HTR-8/SVneo (cell line): ENCODE measurements around the gene TBC1D5.
"Not testable (repeated sequence)": the region's sequence is repeated elsewhere in the genome, so short reads cannot be mapped to it uniquely, and the experiment has no call there.

ENCODE experiments used
- DNase-seq: peaks from one replicate; pipeline ENCODE4 v3.0.0; 2011; ENCODE audit warnings: low spot score, mixed read lengths; ENCODE audit not compliant: insufficient read length
- FAIRE-seq: peaks from 2 replicates; lab custom pipeline; 2011; peaks lifted over from hg19 to GRCh38; lab: Jason Lieb, UNC

TBC1D5 gene

GRCh38 chr3:17508180-17508752 lies 234.2 kb downstream of the TBC1D5 start:
- DNase-seq: no peak
- FAIRE-seq: no peak

GRCh38 chr3:17507480-17507879 lies 235.0 kb downstream of the TBC1D5 start:
- FAIRE-seq (no peak), DNase-seq (no peak)

DNA sequence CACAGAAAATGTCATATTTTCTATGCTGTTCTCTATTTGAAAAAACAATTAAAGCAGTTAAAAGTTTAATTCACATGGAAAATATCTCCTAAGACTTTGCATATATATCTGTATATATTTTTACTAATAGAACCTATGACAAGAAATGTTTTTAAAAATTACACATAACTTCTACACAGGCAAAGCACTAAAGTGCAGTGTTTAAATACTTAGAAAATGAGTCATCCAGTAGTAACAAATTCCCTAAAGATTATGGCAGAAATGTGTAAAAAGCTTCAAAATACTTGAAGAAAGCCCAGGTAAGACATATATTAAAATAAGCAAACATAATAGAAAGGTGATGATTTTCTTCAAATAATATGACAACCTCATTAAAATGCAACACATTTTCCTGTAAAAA lies 236.6 kb downstream of the TBC1D5 start:
- DNase-seq: peak; percentile 7
- FAIRE-seq: no peak

DNA sequence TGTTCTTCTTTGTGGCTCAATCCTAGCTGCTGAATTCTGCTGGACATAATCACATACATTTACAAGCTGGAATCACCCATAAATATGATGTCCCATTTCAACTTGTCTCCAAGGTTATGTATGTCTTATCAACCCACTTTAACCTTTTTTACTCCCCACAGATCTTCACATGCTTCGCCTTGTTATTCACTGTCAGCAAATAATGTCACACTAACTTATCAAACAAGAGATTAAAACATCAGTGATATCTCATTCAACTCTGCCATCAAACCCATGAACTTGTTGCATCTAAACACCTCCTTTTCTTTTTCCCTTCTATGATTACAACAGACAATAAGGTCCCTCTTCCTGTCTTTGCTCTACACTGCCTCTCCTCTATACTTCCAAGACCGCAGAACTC lies 240.7 kb downstream of the TBC1D5 start:
- DNase-seq: no peak
- FAIRE-seq: no peak

- FAIRE-seq (no peak), DNase-seq (no peak)
Measured at GRCh38 chr3:17500618-17501017, 241.8 kb downstream of the TBC1D5 start.

DNA sequence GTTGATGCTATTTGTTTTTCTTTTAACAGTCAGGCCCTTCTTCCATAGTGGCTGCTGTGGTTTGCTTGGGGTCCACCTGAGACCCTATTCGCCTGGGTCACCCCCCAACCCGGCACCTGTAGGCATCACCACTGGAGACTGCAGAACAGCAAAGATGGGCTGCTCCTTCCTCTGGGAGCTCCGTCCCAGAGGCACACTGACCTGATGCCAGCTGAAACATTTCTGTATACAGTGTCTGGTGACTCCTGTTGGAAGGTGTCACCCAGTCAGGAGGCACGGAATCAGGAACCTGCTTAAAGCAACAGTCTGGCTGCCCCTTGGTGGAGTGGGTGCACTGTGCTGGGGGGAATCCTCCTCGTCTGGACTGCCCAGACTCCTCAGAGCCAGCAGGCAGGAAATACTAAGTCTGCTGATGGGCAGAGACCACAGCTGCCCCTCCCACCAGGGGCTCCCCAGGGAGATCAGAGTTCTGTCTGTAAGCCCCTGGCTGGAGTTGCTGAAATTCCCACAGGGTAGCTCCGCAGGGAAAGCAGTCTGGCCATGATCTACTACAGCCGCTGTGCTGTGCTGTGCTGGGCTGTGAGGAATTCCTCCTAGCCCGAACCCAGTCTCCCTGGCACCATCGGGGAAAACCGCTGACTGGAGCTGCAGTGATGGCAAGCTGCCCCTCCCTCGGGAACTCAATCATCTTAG lies 248.2 kb downstream of the TBC1D5 start:
- DNase-seq (no peak), FAIRE-seq (no peak)

DNA sequence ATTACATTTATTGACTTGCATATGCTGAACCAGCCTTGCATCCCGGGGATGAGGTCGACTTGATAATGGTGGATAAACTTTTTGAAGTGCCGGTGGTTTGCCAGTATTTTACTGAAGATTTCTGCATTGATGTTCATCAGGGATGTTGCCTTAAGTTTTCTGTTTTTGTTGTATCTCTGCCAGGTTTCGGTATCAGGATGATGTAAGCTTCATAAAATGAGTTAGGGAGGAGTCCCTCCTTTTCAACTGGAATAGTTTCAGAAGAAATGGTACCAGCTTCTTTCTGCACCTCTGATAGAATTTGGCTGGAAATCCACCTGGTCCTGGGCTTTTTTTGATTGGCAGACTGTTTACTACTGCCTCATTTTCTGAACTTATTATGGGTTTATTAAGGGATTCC lies 250.8 kb downstream of the TBC1D5 start:
- FAIRE-seq (no peak), DNase-seq (no peak)

DNA sequence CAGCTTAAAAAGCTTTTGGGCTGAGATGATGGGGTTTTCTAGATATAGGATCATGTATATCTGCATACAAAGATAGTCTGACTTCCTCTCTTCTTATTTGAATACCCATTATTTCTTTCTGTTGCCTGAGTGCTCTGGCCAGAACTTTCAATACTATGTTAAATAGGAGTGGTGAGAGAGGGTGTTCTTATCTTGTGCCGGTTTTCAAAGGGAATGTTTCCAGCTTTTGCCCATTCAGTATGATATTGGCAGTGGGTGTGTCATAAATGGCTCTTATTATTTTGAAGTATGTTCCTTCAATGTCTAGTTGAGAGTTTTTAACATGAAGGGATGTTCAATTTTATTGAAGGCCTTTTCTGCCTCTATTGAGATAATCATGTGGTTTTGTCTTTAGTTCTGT lies 251.2 kb downstream of the TBC1D5 start:
- not testable (repeated sequence) for FAIRE-seq, DNase-seq

GRCh38 chr3:17489139-17489538 lies 253.3 kb downstream of the TBC1D5 start:
- DNase-seq (no peak), FAIRE-seq (no peak)

DNA sequence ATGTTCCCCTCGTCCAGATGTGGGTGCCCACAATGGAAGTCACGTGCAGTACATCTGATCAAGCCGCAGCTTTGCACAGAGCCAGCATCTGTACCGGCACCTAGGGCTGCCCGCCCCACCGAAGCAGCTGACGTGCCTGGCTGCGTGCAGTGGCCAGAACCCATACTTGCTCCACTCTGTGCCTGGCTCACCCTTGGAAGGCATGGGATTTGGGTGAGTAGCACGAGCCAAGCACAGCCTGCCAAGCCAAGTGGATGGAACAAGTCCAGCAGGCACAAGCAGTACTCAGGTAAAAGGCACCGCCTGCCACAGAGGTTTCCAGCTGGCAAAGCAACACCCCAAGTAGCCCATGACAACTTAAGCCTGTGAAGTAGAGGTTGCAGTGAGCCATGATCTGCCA lies 261.3 kb downstream of the TBC1D5 start:
- DNase-seq (no peak), FAIRE-seq (peak; percentile 36)

DNA sequence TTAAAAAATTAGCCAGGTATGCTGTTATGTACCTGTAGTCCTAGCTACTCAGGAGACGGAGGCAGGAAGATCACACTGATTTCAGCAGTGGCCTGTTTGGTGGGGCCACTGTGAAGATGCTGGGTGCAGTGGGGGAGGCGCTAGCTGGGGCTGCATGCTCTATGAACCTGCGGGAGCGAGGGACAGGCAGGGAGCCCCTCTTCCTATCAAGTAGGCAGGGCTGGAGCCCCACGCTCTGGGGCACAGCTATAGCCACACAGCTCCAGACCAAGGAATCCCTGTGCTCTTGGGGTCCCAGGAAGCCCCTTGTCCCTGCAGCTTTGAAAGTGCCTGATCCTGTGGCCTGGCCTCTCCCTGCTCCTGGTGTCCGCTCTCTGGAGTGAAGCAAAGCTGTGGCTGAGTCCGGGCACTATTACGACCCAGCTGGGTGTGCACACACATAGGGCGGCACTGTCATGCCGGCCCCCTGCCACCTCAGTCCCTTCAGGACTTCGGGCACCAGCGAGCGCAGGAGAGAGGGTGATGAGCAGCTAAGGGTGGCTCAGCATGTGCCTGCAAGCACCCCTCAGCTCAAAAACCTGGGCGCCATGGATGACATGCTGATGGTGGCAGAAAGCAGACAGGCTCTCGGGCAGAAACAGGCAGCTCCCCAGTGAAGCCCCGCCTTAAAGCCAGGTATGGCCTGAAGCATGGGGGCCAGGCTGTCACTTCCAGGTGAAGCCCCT lies 262.6 kb downstream of the TBC1D5 start:
- DNase-seq: no peak
- FAIRE-seq: no peak

DNA sequence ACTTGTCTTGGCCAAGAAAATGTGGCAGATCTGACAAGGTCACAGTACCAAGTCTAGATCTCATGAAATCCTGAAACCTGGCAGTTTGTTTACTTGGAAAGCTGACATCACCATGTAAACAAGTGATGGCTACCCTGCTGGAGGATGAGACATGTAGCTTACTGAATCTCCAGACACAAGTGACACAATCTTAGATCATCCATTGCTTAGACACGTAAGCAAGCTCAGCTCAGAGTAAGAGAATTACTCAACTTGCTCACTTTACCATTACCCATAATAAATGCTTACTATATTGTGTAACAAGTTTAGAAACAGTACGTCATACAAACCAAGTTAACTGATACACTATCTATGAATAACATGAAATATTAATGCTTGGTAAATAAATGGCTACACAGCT lies 263.8 kb downstream of the TBC1D5 start:
- FAIRE-seq (no peak), DNase-seq (no peak)

DNA sequence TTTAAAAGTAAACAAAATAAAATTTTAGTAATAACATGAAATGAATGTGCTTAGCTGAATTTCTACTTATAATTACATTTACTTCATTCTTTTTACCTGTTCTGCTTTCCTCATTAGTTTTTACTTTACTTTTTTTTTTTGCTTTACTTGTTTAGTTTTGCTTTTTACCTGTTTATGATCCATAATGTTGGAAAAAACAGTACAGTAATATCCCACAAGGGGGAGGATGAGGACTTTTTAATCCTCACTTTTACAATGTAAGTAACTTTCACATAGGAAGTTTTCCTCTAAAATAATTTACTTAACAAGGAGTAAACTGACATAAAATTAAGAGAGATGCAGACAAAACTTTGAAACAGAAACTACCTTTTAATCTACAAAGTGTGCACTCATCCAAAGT lies 268.7 kb downstream of the TBC1D5 start:
- FAIRE-seq: no peak
- DNase-seq: no peak

DNA sequence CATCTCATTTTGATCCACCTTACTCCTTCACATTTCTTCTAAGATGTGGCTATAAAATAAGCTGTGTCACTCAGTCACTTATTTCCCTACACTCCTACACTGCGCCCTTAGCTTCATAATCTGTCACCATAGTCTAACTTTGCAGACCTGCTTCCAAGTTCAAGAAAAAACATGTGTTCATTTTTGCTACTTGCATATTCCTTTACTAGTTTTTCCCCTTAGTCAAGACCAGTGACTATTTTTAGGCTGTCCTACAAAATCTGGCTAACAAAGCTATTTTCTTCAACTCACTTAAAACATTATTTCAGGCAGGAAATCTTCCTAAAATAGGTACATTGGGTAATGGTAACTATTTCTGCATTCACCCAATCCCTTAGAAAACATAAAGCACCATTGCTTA lies 272.5 kb downstream of the TBC1D5 start:
- FAIRE-seq (no peak), DNase-seq (no peak)

DNA sequence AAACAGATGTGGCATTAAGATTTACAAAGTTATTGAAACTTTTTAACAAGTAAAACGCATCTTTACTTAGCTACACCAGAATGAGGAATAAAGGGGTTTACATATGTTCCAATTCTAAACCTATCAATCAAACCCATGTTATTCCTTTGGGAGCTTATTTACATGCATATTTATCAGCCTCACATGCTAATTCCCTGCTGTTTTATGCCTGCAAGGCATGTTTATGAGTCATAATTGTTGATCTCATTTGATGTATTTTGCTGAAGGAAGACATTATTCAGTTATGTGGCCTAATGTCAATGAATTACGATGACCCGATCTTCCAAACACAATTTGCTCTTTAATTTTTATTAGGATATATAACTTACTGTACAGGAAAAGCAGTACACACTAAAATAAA lies 272.9 kb downstream of the TBC1D5 start:
- FAIRE-seq: no peak

GRCh38 chr3:17466028-17466427 lies 276.4 kb downstream of the TBC1D5 start:
- FAIRE-seq: no peak
- DNase-seq: no peak

More for the DNA sequence above, 272.9 kb downstream of the TBC1D5 start:
- DNase-seq: no peak

- no peak for FAIRE-seq
Measured at GRCh38 chr3:17459470-17459993, 282.9 kb downstream of the TBC1D5 start.

GRCh38 chr3:17456650-17457049 lies 285.8 kb downstream of the TBC1D5 start:
- no peak for DNase-seq
- FAIRE-seq: no peak

More at GRCh38 chr3:17459470-17459993, 282.9 kb downstream of the TBC1D5 start:
- DNase-seq: no peak

DNA sequence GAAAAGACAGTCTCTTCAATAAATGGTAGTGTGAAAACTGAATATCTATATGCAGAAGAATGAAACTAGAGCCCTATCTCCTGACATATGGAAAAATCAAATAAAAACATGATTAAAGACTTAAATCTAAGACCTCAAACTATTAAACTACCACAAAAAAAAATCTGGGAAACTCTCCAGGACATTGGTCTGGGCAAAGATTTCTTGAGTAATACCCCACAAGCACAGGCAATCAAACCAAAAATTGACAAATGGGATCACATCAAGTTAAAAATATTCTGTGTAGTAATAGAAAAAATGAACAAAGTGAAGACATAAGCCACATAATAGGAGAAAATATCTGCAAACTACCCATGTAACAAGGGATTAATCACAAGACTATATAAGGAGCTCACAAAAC lies 286.4 kb downstream of the TBC1D5 start:
- no peak for FAIRE-seq
- DNase-seq: no peak

DNA sequence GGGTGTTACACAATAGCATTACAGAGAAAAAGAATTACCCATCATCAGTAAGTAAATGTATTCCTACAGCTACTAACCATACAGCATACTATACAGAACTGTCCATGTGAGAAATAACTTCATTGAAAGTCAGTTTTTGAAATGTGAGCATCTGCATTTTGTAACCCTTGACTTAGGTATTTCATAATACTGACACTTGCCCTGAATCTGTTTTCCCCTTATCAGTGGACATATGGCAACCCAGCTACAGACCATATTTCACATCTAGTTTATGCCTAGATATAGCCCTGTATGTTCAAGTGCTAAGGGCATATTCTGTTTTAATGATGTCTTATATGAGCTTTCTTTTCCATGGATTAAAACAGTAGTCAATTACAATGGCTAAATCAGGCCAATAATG lies 297.6 kb downstream of the TBC1D5 start:
- FAIRE-seq (no peak), DNase-seq (no peak)

GRCh38 chr3:17443142-17443541 lies 299.3 kb downstream of the TBC1D5 start:
- no peak for FAIRE-seq
- DNase-seq: no peak
